HuH-7.5 (cell line): ENCODE results near the gene LGALS14.
A peak's percentile ranks its signal among the peaks of the same experiment; 100 is the strongest.
"Not testable (repeated sequence)": the region's sequence is repeated elsewhere in the genome, so short reads cannot be mapped to it uniquely, and the experiment has no call there.

Experiments
- DNase-seq: peaks from one replicate; pipeline ENCODE4 v3.0.0; 2011; ENCODE audit warnings: low spot score

The LGALS14 gene, protein sequence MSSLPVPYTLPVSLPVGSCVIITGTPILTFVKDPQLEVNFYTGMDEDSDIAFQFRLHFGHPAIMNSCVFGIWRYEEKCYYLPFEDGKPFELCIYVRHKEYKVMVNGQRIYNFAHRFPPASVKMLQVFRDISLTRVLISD

DNA sequence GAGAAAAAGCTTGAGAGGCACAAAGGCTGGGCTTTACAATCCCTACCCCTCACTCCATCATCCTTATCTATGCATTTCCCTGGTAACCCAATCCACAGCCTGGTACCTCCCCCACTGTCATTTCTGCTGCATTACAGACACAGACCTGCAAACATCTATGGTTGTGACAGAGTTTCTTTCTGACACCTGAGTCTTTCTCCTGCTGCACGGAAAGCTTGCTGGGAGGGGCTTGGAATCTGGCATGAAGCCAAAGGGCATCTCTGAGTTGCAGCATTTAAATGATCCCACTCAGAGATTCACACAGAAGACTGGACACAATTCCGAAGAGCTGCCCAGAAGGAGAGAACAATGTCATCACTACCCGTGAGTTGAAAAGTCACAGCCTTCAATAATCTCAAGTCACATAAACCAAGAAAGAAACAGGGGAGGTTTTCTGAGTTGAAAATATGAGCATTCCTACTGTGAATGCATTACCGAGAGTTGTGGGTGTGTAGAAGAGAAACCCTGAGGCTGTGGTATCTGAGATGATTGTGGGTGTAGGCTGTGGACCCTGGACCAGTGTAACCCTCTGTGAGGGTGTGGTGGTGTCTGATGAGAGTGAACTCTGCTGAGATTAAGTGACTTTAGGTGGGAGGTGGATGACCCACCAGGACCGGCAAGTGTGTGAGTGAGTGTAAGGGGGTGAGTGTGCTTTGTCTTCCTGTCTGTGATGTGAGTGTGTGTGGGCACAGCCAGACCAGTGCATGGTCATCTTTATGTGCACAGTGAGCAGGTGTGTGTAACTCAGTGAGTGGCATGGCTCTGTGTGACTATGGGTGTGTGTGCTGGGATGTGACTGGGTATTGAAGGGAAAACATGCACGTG lies at the start of gene LGALS14:
LGALS14 (plus strand) TSS at position 301 of the 864 bp plus-strand sequence; CDS start at position 349, 48 bp downstream.
- no peak for DNase-seq

DNA sequence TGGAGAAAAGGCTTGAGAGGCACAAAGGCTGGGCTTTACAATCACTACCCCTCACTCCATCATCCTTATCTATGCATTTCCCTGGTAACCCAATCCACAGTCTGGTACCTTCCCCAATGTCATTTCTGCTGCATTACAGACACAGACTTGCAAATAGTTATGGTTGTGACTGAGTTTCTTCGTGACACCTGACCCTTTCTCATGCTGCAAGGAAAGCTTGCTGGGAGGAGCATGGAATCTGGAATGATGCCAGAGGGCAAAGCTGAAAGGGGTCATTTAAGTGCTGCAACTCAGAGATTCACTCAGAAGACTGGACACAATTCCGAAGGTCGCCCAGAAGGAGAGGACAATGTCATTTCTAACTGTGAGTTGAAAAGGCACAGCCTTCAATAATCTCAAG lies 48.7 kb upstream of the LGALS14 start, which contains the start of gene LGALS16:
LGALS16 (plus strand) TSS at position 301 of the 400 bp plus-strand sequence; CDS start at position 350, 49 bp downstream.
- DNase-seq, result no peak

DNA sequence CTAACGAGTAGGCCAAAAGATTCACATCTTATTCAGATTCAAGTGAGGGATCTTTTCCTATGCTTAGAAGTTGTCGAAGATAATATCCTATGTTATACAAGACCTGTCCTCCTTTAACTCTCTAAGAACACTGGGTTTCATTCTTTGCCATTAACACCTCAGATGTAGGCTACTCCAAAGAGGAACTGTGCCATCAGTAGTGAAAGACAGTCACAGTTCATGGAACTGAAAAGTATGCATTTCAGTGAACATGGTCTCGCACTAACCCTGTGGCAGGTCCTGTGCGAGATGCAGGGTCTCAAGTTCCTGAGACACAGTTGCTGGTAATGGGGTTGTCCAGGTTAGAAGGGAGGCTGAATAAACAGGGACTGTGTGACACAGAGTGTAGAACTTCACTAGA lies 44.5 kb upstream of the LGALS14 start:
- no peak for DNase-seq

DNA sequence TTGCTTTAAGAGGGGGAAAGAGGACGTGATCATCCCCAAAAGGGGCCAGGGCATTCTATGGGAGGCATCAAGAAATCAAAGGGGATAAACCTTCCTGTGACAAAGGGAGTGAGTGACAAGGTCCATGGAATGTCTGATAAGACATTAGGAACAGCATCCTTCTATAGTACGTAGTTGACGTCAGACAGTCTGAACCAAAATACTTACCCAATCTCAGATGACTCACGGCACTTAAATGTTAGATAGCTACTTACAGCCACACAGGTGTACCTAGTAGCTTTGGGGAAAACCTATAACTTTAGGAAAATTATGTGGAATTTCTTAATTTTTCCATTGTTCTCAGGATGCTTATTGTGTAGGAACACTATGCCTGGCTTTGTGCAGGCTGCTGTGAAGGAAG lies 43.6 kb upstream of the LGALS14 start:
- no peak for DNase-seq

DNA sequence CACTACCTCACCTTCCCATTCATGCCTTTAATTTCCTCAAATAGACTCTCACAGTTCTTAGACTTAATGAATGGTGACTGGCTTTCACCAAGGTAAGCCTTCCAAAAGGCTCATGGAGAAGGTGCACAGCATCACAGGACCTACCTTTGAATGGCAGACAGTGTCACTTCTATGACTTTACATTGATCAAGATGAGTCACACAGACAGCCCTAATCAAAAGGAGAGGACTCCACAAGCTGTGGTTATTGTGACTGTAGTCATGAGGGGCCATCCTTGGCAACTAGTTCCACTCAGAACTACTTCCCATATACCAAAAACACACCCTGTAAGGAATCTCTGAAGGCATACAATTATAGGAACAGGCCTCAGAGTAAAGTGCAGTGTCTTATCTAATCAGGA lies 42.7 kb upstream of the LGALS14 start:
- DNase-seq, result no peak

DNA sequence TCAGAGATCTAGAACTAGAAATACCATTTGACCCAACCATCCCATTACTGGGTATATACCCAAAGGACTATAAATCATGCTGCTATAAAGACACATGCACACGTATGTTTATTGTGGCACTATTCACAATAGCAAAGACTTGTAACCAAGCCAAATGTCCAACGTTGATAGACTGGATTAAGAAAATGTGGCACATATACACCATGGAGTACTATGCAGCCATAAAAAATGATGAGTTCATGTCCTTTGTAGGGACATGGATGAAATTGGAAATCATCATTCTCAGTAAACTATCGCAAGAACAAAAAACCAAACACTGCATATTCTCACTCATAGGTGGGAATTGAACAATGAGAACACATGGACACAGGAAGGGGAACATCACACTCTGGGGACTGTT lies 34.4 kb upstream of the LGALS14 start:
- DNase-seq, result not testable (repeated sequence)

DNA sequence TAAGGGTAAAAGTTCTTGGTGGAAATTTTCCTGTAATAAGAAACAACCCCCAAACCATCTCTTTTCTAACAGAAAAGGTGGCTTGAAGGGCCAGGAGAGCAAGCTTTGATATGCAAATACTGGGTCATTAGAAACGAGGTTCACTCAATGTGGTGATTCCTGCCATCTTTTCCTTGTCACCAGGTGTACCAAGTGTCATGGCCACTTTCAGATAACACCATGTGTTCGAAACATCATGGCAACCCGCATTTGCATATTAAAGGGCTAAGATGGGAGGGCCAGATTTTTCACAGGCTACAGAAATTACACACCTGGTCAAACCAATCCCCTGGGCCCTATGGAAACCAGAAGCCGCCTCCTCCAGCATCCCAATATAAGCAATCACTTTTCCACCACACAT lies 33.3 kb upstream of the LGALS14 start:
- DNase-seq, result no peak

DNA sequence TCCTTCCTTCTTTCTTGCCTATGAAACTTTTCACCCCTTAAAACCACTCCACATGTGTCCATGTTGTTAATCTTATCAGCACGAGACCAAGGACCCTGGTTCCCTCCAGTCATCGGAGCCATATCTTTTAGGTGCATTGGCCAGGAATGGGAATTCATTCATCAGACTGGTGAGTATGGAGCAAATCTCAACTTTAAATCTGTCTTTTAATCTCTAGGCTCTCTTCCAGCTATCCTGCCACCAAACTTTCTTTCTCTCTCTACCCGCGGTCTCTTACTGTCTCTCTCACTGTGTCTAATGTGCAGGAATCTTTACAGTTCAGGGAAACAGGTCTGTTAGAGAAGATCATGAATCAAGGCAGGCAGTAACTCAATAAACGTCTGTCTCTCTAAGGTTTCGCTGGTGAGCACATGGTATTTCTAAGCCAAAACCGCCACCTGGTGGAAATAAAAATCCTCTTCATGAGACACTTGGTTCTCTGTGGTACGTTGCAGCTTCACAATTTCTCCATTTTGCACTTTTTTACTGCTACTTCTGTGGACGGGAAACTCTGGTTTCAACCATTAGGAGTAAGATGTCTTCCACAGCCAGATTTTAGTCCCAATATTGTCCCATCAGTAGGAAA lies 32.4 kb upstream of the LGALS14 start:
- DNase-seq, result peak; percentile 25

DNA sequence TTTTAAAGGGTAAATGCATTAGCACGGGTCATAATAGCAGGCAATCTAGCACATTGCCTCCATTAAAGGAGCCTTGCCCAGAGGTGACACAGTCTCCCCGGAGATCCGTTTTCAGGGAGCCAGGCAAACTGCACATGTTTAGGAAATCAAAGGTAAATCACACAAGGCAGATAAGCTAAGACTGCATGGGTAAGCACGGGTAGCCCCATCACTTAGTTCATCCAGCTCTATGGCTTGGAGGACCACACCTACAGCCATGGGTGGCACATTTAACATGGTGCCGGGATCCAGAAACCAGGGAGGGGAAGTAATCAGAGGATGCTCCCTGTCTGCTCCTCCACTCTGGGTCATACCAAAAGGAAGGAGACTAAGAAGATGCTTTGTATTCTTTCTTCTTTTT lies 31.8 kb upstream of the LGALS14 start:
- DNase-seq, result no peak

DNA sequence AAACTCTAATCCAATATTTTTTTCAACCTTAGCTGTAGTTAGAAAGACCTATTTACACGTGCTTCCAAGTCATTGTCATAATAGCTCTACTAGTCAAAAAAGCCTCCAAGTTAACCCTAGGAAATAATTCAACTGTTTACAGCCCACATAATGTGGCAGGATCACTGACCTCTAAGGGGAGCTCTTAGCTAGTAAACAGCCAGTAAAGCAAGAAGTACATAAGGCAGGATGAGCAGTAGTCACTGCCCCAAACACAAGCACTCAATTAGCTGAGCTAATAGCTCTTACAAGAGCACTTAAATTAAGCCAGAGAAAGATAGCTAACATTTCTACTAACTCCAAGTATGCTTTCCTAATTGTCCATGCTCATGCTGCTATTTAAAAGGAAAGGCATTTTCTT lies 30.4 kb upstream of the LGALS14 start:
- not testable (repeated sequence) for DNase-seq

DNA sequence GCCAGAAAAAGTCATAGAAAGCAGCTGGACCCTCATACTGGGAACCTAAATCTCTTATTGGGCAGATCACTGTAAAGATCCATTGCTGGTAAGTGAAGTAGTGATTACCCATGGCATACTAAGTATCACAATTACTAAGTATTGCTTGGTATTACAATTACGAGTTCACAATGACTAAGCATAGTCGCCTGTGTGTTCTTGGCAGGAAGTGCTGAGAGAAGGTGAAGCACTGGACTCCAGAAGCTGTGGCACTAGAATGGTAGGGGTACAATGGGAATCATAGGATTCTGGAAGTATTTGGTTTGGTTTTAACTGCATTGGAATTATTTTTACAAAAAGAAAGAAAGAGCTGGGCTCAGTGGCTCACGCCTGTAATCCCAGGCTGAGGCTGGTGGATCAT lies 28.3 kb upstream of the LGALS14 start:
- no peak for DNase-seq

DNA sequence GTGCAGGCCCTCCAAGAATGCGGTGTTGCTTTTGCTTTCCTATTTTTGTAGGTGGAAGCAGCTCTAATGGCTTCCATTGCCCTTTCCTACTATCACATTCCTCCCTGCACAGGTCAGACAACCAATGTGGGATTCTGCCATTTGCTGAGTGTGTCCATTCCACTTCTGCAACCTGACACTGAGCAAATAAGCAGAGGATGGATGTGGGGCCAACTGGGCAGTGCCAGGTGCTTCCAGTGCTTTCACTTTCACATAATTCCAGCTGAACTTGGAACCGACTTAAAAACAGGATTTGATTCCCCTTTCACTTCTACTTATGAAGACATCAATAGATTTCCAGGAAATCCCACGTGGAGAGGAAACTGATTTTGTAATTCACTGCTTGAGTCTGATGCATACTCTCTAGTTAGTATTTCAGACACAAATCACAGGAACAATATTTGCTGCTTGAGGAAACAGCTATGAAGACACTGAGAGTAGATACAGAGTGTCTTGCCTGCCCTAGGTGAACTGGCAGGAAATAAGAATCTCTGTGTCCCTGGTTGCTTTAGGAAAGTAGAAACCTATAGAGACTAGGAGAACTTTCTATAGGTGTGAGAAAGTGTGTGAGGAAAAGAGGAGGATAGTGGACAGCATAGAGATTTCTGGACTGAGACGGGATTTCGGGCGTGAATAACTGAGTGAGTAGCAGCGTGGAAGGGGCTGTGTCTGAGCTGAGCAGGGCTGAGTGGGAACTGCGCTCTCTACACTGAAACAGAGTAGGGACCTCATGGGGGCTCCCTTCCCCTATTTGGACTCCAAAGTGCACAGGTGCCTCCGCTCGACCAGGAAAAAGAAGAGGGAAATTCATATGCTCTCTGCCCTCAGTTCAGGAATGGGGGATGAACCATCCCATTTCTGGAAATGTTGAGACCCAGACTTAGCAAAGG lies 26.1 kb upstream of the LGALS14 start:
- no peak for DNase-seq

DNA sequence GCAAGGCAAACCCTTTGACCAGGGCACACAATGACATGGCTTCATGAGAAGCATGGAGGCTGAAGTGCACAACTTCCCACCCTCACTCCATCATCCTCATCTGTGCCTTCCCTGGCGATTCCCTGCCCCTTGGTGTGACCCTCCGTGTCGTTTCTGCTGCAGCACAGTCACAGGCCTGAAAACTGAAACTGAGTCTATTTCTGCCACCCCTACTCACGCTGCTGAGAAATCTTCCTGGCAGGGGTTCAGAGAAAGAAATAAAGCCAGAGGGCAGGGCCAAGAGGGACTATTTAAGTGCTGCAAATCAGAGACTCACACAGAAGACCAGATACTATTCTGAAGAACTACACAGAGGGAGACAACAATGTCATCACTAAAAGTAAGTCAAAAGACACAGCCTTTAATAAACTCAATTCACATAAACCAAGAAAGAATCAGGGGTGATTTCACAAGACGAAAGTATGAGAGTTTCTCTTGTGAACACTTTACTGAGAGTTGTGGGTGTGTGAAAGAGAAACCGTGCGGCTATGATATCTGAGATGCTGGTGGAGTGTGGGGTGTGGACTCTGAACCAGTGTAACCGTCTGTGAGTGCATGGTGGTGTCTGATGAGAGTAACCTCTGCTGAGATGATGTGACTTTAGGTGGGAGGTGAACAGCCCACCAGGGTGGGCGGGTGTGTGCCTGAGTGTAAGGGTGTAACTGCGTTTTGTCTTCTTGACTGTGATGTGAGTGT lies 25.1 kb upstream of the LGALS14 start:
- no peak for DNase-seq

DNA sequence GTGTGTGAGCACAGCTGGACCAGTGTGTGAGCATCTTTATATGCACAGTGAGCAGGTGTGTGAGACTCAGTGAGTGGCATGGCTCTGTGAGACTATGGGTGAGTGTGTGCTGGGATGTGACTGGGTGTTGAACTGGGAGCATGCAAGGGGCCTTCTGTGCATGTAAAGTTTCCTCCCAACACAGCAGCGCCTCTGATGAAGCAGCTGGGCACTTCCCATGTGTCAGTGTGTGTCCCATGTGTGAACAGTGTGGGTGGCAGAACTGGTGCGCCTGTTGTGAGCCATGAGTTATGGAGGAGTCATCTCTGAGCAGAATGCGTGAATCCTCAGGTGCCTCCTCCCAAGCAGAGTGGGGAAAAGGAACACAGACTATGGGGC lies 24.5 kb upstream of the LGALS14 start:
- DNase-seq, result no peak

DNA sequence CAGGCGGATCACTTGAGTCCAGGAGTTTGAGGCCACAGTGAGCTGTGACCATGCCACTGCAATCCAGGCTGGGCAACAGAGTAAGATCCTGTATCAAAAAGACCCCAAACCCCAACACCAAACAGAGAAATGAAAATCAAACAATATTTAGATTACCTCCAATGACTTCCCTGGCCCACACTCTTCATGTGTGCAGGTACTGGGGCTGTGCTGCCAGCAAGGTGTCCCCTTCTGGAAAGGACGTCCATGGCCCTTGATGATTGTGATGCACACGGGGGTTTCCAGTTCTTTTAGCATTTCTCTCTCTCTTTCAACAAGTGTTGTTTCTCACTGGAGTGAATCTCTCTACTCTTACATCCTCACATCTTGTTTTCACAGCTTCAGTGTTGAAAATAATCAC lies 23.7 kb upstream of the LGALS14 start:
- DNase-seq, result no peak

DNA sequence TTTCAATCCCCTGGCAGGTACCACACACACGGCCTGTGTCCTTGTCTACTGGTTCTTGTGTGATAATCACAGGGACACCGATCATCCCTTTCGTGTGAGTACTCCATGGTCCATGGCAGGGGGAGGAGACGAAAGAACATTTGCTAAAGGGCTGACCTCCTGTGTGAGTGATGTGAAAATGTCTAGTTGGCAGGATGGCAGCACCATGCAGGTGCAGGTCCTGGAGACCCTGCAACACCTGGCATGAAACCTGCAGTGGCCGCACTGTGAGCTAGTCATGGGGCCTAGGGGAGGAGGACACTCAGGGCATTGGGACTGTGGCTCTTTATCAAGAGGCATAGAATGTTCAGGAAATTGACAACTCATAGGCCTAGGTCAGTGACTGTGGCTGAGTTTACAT lies 22.9 kb upstream of the LGALS14 start:
- DNase-seq, result no peak

DNA sequence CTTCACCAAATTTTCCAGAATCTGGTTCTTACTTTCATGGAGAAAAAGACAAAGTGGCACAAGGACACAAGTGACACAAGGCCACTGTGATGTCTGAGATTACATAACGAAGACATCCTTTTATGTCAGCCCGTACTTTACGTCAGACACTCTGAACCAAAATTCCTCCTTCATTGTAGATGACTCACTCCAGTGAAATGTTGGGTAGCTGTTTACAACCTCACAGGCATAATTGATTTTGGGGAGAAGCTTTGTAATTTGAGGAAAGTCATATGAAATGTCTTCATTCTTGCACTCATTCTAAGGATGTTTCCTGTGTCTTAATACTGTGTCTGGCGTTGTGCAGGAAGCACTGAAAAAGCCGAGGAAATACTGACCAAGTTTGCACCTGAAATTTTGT lies 20.0 kb upstream of the LGALS14 start:
- DNase-seq, result no peak

DNA sequence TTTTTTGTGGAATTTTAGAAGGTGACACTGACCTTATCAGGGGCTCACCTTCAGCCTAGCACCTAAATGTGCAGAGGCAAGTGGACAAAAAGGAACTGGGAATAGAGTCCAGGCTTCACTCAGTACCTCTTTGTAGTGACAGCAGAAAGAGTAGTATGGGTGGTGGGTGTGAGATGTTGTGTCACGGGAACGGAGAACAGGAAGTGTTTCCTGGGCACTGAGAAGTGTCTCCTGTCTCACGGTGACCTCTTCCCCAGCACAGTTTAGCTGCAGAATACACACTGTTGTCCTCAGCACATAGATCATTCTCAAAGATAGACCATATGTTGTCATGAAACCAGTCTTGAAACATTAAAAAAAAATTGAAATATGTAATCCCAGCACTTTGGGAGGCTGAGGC lies 17.5 kb upstream of the LGALS14 start:
- no peak for DNase-seq

DNA sequence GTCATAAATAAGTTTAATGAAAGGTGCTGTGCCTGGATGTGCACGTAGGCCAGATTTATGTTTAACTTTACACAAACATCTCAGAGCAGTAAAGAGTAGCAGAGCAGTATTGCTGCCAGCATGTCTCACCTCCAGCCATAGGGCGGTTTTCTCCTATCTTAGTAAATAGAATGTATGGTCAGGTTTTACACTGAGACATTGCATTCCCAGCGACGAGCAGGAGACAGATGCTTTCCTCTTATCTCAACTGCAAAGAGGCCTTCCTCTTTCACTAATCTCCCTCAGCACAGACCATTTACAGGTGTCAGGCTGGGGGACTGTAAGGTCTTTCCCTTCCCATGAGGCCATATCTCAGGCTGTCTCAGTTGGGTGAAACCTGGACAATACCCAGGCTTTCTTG lies 15.6 kb upstream of the LGALS14 start:
- DNase-seq, result not testable (repeated sequence)

DNA sequence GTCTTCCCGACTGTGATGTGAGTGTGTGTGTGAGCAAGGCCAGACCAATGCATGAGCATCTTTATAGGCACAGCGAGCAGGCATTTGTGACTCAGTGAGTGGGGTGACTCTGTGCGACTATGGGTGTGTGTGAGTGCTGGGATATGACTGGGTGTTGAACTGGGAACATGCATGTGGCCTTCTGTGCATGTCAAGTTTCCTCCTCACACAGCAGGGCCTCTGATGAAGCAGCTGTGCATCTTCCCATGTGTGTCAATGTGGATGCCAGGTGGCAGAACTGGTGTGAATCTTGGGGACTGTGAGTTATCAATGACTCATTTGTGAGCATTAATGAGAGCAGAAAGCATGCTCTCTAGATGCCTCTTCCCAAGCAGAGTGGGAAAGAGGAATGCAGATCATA lies 12.1 kb upstream of the LGALS14 start:
- no peak for DNase-seq

DNA sequence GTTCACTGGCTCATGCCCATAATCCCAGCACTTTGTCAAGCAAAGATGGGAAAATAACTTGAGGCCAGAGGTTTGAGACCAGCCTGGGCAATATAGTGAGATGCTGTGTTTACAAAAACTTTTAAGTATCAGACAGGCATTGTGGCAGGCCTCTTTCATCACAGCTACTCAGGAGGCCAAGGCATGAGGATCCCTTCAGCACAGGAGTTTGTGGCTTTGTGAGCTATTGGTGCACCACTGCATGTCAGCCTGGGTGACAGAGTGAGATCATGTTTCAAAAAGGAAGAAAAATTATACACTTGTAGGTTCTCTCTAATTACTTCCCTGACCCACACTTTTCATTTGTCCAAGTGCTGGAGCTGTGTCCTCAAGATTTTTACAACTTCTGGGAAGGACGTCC lies 11.5 kb upstream of the LGALS14 start:
- DNase-seq, result no peak

DNA sequence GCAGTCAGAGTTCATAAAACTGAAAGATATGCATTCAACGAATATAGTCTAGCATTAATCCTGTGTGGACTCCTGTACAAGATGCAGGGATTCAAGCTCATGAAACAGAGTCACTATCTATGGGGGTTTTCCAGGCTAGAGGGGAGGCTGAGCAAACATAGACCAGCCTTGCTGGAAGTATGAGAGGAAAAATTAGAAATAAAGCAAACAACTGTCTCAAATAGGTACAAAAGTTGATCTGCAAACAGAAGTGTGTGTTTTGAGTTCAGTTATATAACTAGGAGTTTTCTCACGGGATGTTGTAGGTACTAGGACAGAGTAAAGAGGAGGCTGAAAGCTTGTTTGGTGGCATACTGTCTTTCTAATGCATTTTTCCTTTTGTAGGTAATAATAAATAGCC lies 8.5 kb upstream of the LGALS14 start:
- DNase-seq, result no peak
